SW 1271 (cell line): ENCODE data around the gene ARHGAP9.
"Not testable (repeated sequence)": the region's sequence is repeated elsewhere in the genome, so short reads cannot be mapped to it uniquely, and the experiment has no call there.

Experiments
- DNase-seq, 2 experiments: peaks; one replicate each; lab custom pipeline; 2025; lab: John Stamatoyannopoulos, UW

ARHGAP9 gene

GRCh38 chr12:57456737-57457490 is 22.8 kb downstream of the ARHGAP9 start:
- no peak for DNase-seq

GRCh38 chr12:57456145-57456700 is 23.4 kb downstream of the ARHGAP9 start:
- DNase-seq: peak in 1 of 2 experiments; percentile 60

- no peak for DNase-seq
Measured at GRCh38 chr12:57455374-57456144, 24.1 kb downstream of the ARHGAP9 start.

- no peak for DNase-seq
Measured at GRCh38 chr12:57454566-57455373, 24.9 kb downstream of the ARHGAP9 start, which contains the start of gene INHBE. Gene INHBE, plus strand, starts transcription at chr12:57455307. Its CDS starts 230 bp downstream, at chr12:57455537.

- DNase-seq: no peak
Measured at GRCh38 chr12:57454213-57454565, 25.5 kb downstream of the ARHGAP9 start.

GRCh38 chr12:57452937-57453509 is 26.6 kb downstream of the ARHGAP9 start:
- peak; percentile 30 to 63 for DNase-seq

- no peak for DNase-seq
Measured at GRCh38 chr12:57452181-57452936, 27.3 kb downstream of the ARHGAP9 start.

GRCh38 chr12:57451233-57451778 is 28.4 kb downstream of the ARHGAP9 start:
- no peak for DNase-seq

GRCh38 chr12:57450057-57450456 is 29.6 kb downstream of the ARHGAP9 start:
- no peak for DNase-seq

- no peak for DNase-seq
Measured at GRCh38 chr12:57449375-57449774, 30.3 kb downstream of the ARHGAP9 start.

GRCh38 chr12:57448669-57449068 is 31.0 kb downstream of the ARHGAP9 start:
- DNase-seq: no peak

GRCh38 chr12:57446292-57446960 is 33.2 kb downstream of the ARHGAP9 start:
- no peak for DNase-seq

- no peak for DNase-seq
Measured at GRCh38 chr12:57444744-57445143, 34.9 kb downstream of the ARHGAP9 start.

- not testable (repeated sequence) for DNase-seq
Measured at GRCh38 chr12:57444337-57444736, 35.3 kb downstream of the ARHGAP9 start.

GRCh38 chr12:57441846-57442427 is 37.7 kb downstream of the ARHGAP9 start:
- no peak for DNase-seq

- not testable (repeated sequence) for DNase-seq
Measured at GRCh38 chr12:57441393-57441792, 38.3 kb downstream of the ARHGAP9 start.

GRCh38 chr12:57439762-57440266 is 39.9 kb downstream of the ARHGAP9 start:
- DNase-seq: no peak

- no peak for DNase-seq
Measured at GRCh38 chr12:57438400-57438799, 41.3 kb downstream of the ARHGAP9 start.

- DNase-seq: no peak
Measured at GRCh38 chr12:57435293-57435692, 44.4 kb downstream of the ARHGAP9 start.
